H9 (cell line): ENCODE results near the gene TMEM272. TPM values are rescaled to one million over a fixed set of nuclear protein-coding genes. Genes with fewer than 3 reads are reported as not detected.

Source experiments
- DNase-seq: peaks from one replicate; pipeline ENCODE4 v3.0.0-alpha.2; 2017
- H2AFZ ChIP-seq: one replicate; pipeline ENCODE4 v1.6.1; 2013; ENCODE audit warnings: mild to moderate bottlenecking, low read length, control low read depth, moderate library complexity
- H2AK5ac ChIP-seq: 2 replicates; pipeline ENCODE4 v1.6.1; 2013; ENCODE audit warnings: low read length, control low read depth, mixed read lengths; ENCODE audit not compliant: insufficient read length
- H2BK120ac ChIP-seq: one replicate; pipeline ENCODE4 v1.6.1; 2013; ENCODE audit warnings: low read depth, mild to moderate bottlenecking, low read length, control low read depth, inconsistent platforms; ENCODE audit not compliant: poor library complexity, severe bottlenecking
- H2BK12ac ChIP-seq: 2 replicates; pipeline ENCODE4 v1.6.1; 2013; ENCODE audit warnings: low read length, control low read depth, mixed read lengths, low read depth; ENCODE audit not compliant: insufficient read length
- H2BK15ac ChIP-seq: 2 replicates; pipeline ENCODE4 v1.6.1; 2013; ENCODE audit warnings: low read depth, low read length, control low read depth
- H2BK20ac ChIP-seq: one replicate; pipeline ENCODE4 v1.6.1; 2013; ENCODE audit warnings: low read depth, mild to moderate bottlenecking, low read length, control low read depth, inconsistent platforms; ENCODE audit not compliant: poor library complexity, severe bottlenecking
- H2BK5ac ChIP-seq: 2 replicates; pipeline ENCODE4 v1.6.1; 2013; ENCODE audit warnings: low read length, control low read depth, mixed read lengths; ENCODE audit not compliant: insufficient read length
- H3K14ac ChIP-seq: 2 replicates; pipeline ENCODE4 v1.6.1; 2013; ENCODE audit warnings: low read length, control low read depth; ENCODE audit not compliant: insufficient read depth
- H3K18ac ChIP-seq: 2 replicates; pipeline ENCODE4 v1.6.1; 2013; ENCODE audit warnings: low read depth, mild to moderate bottlenecking, mixed read lengths, low read length, control low read depth; ENCODE audit not compliant: insufficient read length
- H3K23ac ChIP-seq: 2 replicates; pipeline ENCODE4 v1.6.1; 2013; ENCODE audit warnings: low read length, control low read depth, mixed read lengths, low read depth; ENCODE audit not compliant: insufficient read length
- H3K23me2 ChIP-seq: 2 replicates; pipeline ENCODE4 v1.6.1; 2013; ENCODE audit warnings: low read depth, mild to moderate bottlenecking, mixed read lengths, low read length, control low read depth; ENCODE audit not compliant: insufficient read length, poor library complexity, severe bottlenecking
- H3K27ac ChIP-seq: 2 replicates; pipeline ENCODE4 v1.5.1; 2013; ENCODE audit warnings: low read length, control low read depth, mixed read lengths, low read depth; ENCODE audit not compliant: insufficient read length
- H3K27me3 ChIP-seq: 2 replicates; pipeline ENCODE4 v1.6.1; 2013; ENCODE audit warnings: low read length, control low read depth, inconsistent platforms; ENCODE audit not compliant: insufficient read depth
- H3K4ac ChIP-seq: 2 replicates; pipeline ENCODE4 v1.6.1; 2013; ENCODE audit warnings: low read depth, mild to moderate bottlenecking, control low read depth, inconsistent platforms, low read length, moderate library complexity
- H3K4me1 ChIP-seq: 2 replicates; pipeline ENCODE4 v1.6.1; 2013; ENCODE audit warnings: low read length, control low read depth, inconsistent platforms; ENCODE audit not compliant: insufficient read depth
- H3K4me2 ChIP-seq: 2 replicates; pipeline ENCODE4 v1.6.1; 2013; ENCODE audit warnings: low read length, control low read depth, mixed read lengths; ENCODE audit not compliant: insufficient read length, insufficient read depth
- H3K56ac ChIP-seq: 2 replicates; pipeline ENCODE4 v1.6.1; 2013; ENCODE audit warnings: low read depth, mild to moderate bottlenecking, mixed read lengths, low read length, control low read depth; ENCODE audit not compliant: insufficient read length
- H3K79me1 ChIP-seq: 2 replicates; pipeline ENCODE4 v1.6.1; 2013; ENCODE audit warnings: low read depth, mild to moderate bottlenecking, moderate library complexity, low read length, control low read depth, inconsistent platforms; ENCODE audit not compliant: insufficient read depth, poor library complexity, severe bottlenecking
- H3K79me2 ChIP-seq: 2 replicates; pipeline ENCODE4 v1.6.1; 2013; ENCODE audit warnings: low read length, control low read depth, inconsistent platforms; ENCODE audit not compliant: insufficient read depth
- H3K9ac ChIP-seq: 2 replicates; pipeline ENCODE4 v1.6.1; 2013; ENCODE audit warnings: low read length, control low read depth, mixed read lengths; ENCODE audit not compliant: insufficient read length; ENCODE audit errors: extremely low read depth
- H3K9me3 ChIP-seq: one replicate; pipeline ENCODE4 v1.6.1; 2013; ENCODE audit warnings: low read depth, low read length, inconsistent platforms; ENCODE audit not compliant: control insufficient read depth
- H3T11ph ChIP-seq: one replicate; pipeline ENCODE4 v1.6.1; 2013; ENCODE audit warnings: mild to moderate bottlenecking, low read length, control low read depth, inconsistent platforms
- H4K20me1 ChIP-seq: one replicate; pipeline ENCODE4 v1.6.1; 2013; ENCODE audit not compliant: control insufficient read depth, insufficient read length, insufficient read depth
- H4K5ac ChIP-seq: 2 replicates; pipeline ENCODE4 v1.6.1; 2013; ENCODE audit warnings: low read depth, mild to moderate bottlenecking, mixed read lengths, low read length, control low read depth; ENCODE audit not compliant: insufficient read length
- H4K8ac ChIP-seq: replicated peaks from 2 replicates; pipeline ENCODE4 v1.6.1; 2013; ENCODE audit warnings: low read length, control low read depth, mixed read lengths, low read depth; ENCODE audit not compliant: insufficient read length
- H4K91ac ChIP-seq: 2 replicates; pipeline ENCODE4 v1.6.1; 2013; ENCODE audit warnings: low read depth, mild to moderate bottlenecking, moderate library complexity, mixed read lengths, low read length, control low read depth; ENCODE audit not compliant: insufficient read length
- H3K27ac Mint-ChIP-seq, 3 experiments: 2 replicates in 2 of 3; 3 replicates in 1 of 3; pipeline ENCODE4 v1.8.0; 2020 to 2021; ENCODE audit warnings: mixed read lengths in 3 of 3, mild to moderate bottlenecking in 1 of 3, moderate library complexity in 1 of 3
- H3K27me3 Mint-ChIP-seq: 2 replicates; pipeline ENCODE4 v1.8.0; 2021; ENCODE audit warnings: low read depth, mild to moderate bottlenecking, moderate library complexity, mixed read lengths
- H3K36me3 Mint-ChIP-seq, 3 experiments: 2 replicates in 2 of 3; 3 replicates in 1 of 3; pipeline ENCODE4 v1.8.0; 2020 to 2021; ENCODE audit warnings: low read depth in 3 of 3, mixed read lengths in 3 of 3; ENCODE audit not compliant: insufficient read depth in 1 of 3
- H3K4me1 Mint-ChIP-seq, 2 experiments: 2 replicates each; pipeline ENCODE4 v1.8.0; 2020; ENCODE audit warnings: mixed read lengths in 2 of 2
- H3K4me3 Mint-ChIP-seq, 2 experiments: 2 replicates in 1 of 2; 3 replicates in 1 of 2; pipeline ENCODE4 v1.8.0; 2020 to 2021; ENCODE audit warnings: mild to moderate bottlenecking in 2 of 2, mixed read lengths in 2 of 2, moderate library complexity in 1 of 2
- H3K9me3 Mint-ChIP-seq, 2 experiments: 2 replicates in 1 of 2; 3 replicates in 1 of 2; pipeline ENCODE4 v1.8.0; 2020; ENCODE audit warnings: mild to moderate bottlenecking in 2 of 2, mixed read lengths in 2 of 2, moderate library complexity in 1 of 2
- WGBS: extraction: QIAGEN DNeasy Blood & Tissue Kit; methylation state at CpG from one replicate; pipeline ENCODE4 v1.1.7; 2013; ENCODE audit warnings: missing lambda C conversion rate, low lambda C conversion rate, mixed read lengths; ENCODE audit not compliant: insufficient read length; ENCODE audit errors: extremely low coverage; 5-methylcytosine and 5-hydroxymethylcytosine counted together
- total RNA-seq: library from RNA; stranded (reverse); gene quantifications from 2 replicates; pipeline ENCODE4 v1.2.1, GENCODE V29; 2021
- TF ChIP-seq, protein P1 (sequence below): fragments of 200-600 bp; sonication (generic); conservative IDR thresholded peaks from 3 replicates; pipeline ENCODE4 v1.8.0; 2021; ENCODE audit warnings: antibody characterized with exemption, mild to moderate bottlenecking

TMEM272 gene
- total RNA-seq, 1 experiment from 2014 or later, result not detected

DNA sequence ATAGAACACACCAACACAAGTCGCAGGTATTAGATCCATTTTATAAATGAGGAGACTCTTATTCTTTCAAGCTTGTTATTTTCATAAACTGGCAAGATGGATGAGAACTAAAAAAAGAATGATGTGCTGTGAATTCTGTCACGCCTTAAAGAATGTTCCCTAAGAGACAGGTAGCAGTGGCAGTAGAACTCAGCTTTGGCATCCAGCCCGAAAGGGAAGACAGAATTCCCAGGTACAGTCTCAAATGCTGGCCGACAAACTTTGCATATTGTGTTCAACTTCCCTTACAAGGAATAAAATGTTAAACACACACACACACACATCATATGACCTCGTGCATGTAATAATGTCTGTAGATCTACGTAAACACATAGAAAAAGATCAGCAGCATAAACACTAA is 3.2 kb downstream of the TMEM272 start:
- Mint-ChIP-seq H3K36me3 (no peaks in the 10 kb centered on the region; a peak in 1 of 7 replicates), H3K9me3 (peaks cover 0 to 3% of the 10 kb centered on the region in 2 experiments; a peak in 1 of 5 replicates), H3K4me3 (no peak overlapping the region), H3K27me3 (peaks cover 1% of the 10 kb centered on the region), H3K27ac (no peak overlapping the region), H3K4me1 (peaks cover 9 to 12% of the 10 kb centered on the region in 2 experiments)
- no peak overlapping the region for H3K27ac ChIP-seq
- no peak overlapping the region for H4K91ac ChIP-seq
- no peak overlapping the region for H2BK20ac ChIP-seq
- no peaks in the 10 kb centered on the region for H3K9me3 ChIP-seq
- H2AFZ ChIP-seq, result no peak overlapping the region
- no peak overlapping the region for H3T11ph ChIP-seq
- no peak overlapping the region for H2AK5ac ChIP-seq
- DNase-seq, result no peak
- H2BK15ac ChIP-seq, result no peak overlapping the region
- no peak overlapping the region for H3K18ac ChIP-seq
- no peak overlapping the region for H2BK120ac ChIP-seq
- H3K9ac ChIP-seq, result no peak overlapping the region
- H3K4me1 ChIP-seq, result no peaks in the 10 kb centered on the region
- TF ChIP-seq, protein P1, sequence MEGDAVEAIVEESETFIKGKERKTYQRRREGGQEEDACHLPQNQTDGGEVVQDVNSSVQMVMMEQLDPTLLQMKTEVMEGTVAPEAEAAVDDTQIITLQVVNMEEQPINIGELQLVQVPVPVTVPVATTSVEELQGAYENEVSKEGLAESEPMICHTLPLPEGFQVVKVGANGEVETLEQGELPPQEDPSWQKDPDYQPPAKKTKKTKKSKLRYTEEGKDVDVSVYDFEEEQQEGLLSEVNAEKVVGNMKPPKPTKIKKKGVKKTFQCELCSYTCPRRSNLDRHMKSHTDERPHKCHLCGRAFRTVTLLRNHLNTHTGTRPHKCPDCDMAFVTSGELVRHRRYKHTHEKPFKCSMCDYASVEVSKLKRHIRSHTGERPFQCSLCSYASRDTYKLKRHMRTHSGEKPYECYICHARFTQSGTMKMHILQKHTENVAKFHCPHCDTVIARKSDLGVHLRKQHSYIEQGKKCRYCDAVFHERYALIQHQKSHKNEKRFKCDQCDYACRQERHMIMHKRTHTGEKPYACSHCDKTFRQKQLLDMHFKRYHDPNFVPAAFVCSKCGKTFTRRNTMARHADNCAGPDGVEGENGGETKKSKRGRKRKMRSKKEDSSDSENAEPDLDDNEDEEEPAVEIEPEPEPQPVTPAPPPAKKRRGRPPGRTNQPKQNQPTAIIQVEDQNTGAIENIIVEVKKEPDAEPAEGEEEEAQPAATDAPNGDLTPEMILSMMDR, result no peak
- no peak overlapping the region for H2BK12ac ChIP-seq
- H3K56ac ChIP-seq, result no peak overlapping the region
- no peak overlapping the region for H3K23ac ChIP-seq
- H3K4me2 ChIP-seq, result no peak overlapping the region
- H3K27me3 ChIP-seq, result no peaks in the 10 kb centered on the region
- H4K20me1 ChIP-seq, result no peaks in the 10 kb centered on the region
- H3K23me2 ChIP-seq, result no peaks in the 10 kb centered on the region
- H3K14ac ChIP-seq, result no peak overlapping the region
- WGBS, result no CpG with 5 or more reads among the region's 6 CpGs
- no peaks in the 10 kb centered on the region for H3K79me2 ChIP-seq
- no peak overlapping the region for H4K5ac ChIP-seq
- no peak overlapping the region for H3K4ac ChIP-seq
- no peak overlapping the region for H4K8ac ChIP-seq
- no peak overlapping the region for H2BK5ac ChIP-seq
- no peaks in the 10 kb centered on the region for H3K79me1 ChIP-seq
